ENCODE results near the gene RNF220.

DNA sequence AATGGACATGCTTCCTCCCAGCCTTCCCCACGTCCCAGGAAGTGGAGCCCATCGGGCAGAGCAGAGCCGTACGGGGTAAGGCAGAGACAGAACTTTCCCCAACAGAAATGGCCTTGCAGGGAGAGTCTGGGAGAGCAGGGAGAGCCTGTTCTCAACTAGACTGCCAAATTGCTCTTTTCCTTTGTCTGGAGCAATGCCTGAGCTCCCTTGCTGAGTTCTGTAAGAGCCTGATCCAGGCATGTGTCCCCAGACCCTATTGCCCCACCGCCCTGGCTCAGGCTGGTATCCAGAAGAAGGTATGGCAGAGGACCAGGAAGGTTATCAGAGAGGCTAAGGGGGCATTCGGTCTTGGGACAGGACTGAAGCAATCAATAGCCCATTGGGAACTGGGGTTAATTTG, 189.3 kb downstream of the RNF220 start:
- TF ChIP-seq GATA3 (IDR thresholded peaks at IDR 0.05; ENCODE audit: low read depth, low read length) (no peak), GATA2 (IDR thresholded peaks at IDR 0.05; ENCODE audit: low read depth, low read length) (no peak)

Measured in SH-SY5Y (cell line).